Parathyroid adenoma (tissue), 2 donors: ENCODE measurements around the gene CAMK1D.

ENCODE experiments used
- H2AFZ ChIP-seq: fragments of 300-600 bp; sonication (generic); one replicate; pipeline ENCODE4 v1.7.0; 2017; ENCODE audit warnings: antibody characterized with exemption, mild to moderate bottlenecking
- H3K27ac ChIP-seq: fragments of 300-600 bp; sonication (generic); one replicate; pipeline ENCODE4 v1.7.0; 2017
- H3K27me3 ChIP-seq: fragments of 300-600 bp; sonication (generic); one replicate; pipeline ENCODE4 v1.7.0; 2017; ENCODE audit warnings: low read length; ENCODE audit not compliant: control insufficient read depth, insufficient read depth
- H3K36me3 ChIP-seq: fragments of 300-600 bp; sonication (generic); one replicate; pipeline ENCODE4 v1.7.0; 2017; ENCODE audit warnings: low read length; ENCODE audit not compliant: control insufficient read depth, insufficient read depth
- H3K4me1 ChIP-seq: fragments of 300-600 bp; sonication (generic); one replicate; pipeline ENCODE4 v1.7.0; 2017; ENCODE audit warnings: control low read depth
- H3K4me2 ChIP-seq: fragments of 300-600 bp; sonication (generic); one replicate; pipeline ENCODE4 v1.7.0; 2017; ENCODE audit warnings: low read length
- H3K4me3 ChIP-seq: fragments of 300-600 bp; sonication (generic); one replicate; pipeline ENCODE4 v1.7.0; 2017; ENCODE audit warnings: low read depth, low read length
- H3K79me2 ChIP-seq: fragments of 300-600 bp; sonication (generic); one replicate; pipeline ENCODE4 v1.7.0; 2017; ENCODE audit warnings: control low read depth
- H3K9ac ChIP-seq: fragments of 300-600 bp; sonication (generic); one replicate; pipeline ENCODE4 v1.7.0; 2017; ENCODE audit warnings: mild to moderate bottlenecking
- H3K9me3 ChIP-seq: fragments of 300-600 bp; sonication (generic); one replicate; pipeline ENCODE4 v1.7.0; 2017; ENCODE audit warnings: low read length; ENCODE audit not compliant: control insufficient read depth
- TF ChIP-seq, protein P1 (sequence below): fragments of 300-600 bp; sonication (generic); IDR thresholded peaks from one replicate; pipeline ENCODE4 v1.7.0; 2017; ENCODE audit warnings: antibody characterized with exemption, mild to moderate bottlenecking
- donor health status: primary hyperparathyroidism.

CAMK1D gene

DNA sequence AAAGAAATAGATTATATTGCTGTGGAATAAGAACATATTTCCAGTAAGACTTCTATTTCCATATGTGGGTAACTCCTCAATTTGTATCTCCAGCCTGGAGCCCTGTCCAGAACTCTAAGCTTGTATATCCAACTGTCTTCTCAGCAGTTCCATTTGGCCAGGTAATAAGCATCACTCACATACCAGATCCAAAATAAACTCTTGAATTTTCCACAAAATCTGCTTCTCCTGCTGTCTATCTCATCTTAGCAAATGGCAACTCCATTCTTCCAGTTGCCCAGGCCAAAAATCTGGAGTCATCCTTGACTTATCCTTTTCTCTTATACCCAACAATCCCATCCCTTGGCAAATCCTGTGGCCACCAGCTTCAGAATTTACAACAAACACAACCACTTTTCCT, 325.8 kb downstream of the CAMK1D start:
- Histone ChIP-seq H3K9ac (no peak overlapping the region), H3K36me3 (no peaks in the 10 kb centered on the region), H3K4me3 (no peak overlapping the region), H3K4me2 (no peak overlapping the region), H3K79me2 (no peaks in the 10 kb centered on the region), H3K9me3 (no peaks in the 10 kb centered on the region), H3K27me3 (no peaks in the 10 kb centered on the region), H3K27ac (no peak overlapping the region), H2AFZ (no peak overlapping the region), H3K4me1 (no peaks in the 10 kb centered on the region)
- TF ChIP-seq, protein P1, sequence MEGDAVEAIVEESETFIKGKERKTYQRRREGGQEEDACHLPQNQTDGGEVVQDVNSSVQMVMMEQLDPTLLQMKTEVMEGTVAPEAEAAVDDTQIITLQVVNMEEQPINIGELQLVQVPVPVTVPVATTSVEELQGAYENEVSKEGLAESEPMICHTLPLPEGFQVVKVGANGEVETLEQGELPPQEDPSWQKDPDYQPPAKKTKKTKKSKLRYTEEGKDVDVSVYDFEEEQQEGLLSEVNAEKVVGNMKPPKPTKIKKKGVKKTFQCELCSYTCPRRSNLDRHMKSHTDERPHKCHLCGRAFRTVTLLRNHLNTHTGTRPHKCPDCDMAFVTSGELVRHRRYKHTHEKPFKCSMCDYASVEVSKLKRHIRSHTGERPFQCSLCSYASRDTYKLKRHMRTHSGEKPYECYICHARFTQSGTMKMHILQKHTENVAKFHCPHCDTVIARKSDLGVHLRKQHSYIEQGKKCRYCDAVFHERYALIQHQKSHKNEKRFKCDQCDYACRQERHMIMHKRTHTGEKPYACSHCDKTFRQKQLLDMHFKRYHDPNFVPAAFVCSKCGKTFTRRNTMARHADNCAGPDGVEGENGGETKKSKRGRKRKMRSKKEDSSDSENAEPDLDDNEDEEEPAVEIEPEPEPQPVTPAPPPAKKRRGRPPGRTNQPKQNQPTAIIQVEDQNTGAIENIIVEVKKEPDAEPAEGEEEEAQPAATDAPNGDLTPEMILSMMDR, result no peak

DNA sequence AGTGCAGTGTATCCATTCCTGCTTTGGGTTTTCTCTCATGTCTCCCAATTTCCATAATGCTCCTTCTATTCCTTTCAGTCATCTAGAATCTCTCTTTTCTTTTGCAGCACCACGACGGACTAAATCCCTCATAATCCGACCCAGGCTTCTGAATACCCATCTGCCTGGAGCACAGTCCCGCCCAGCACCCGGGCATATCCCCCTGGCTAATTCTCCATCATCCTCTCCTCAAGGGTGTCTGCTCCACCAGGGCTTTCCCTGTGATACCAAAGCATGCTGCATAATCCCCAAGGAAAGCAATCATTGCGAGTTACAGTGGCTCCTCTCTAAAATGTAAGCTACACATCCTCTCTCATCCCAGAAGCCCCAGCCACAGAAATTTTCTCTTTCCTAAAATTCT, 330.3 kb downstream of the CAMK1D start:
- no peaks in the 10 kb centered on the region for H3K36me3 ChIP-seq
- H3K4me1 ChIP-seq, result no peaks in the 10 kb centered on the region
- no peak overlapping the region for H3K4me3 ChIP-seq
- H3K27me3 ChIP-seq, result no peaks in the 10 kb centered on the region
- no peak overlapping the region for H3K27ac ChIP-seq
- no peak overlapping the region for H3K9ac ChIP-seq
- H3K79me2 ChIP-seq, result no peaks in the 10 kb centered on the region
- H2AFZ ChIP-seq, result no peak overlapping the region
- H3K9me3 ChIP-seq, result no peaks in the 10 kb centered on the region
- TF ChIP-seq, protein P1, result no peak
- no peak overlapping the region for H3K4me2 ChIP-seq

DNA sequence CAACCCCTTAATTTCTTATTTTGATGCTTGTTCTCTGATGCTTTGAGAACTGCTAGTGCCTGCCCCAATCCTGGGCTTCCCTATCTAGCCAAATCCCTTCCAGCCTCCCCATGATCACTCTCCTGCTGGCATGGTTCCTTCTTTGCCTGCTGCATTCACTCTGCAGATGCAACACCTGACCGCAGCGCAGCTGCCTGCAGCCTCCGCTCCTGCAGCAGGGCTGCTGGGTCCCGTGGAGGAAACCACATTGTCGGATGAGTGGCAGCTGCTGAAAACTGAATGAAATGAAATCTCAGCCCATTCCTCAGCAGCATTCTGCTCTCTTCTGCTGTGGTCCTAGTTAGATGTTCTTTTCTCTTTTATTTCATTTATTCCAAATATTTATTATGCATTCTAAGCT, 331.9 kb downstream of the CAMK1D start:
- Histone ChIP-seq H3K27me3 (no peaks in the 10 kb centered on the region), H3K27ac (no peak overlapping the region), H3K4me1 (no peaks in the 10 kb centered on the region), H3K9ac (no peak overlapping the region), H2AFZ (no peak overlapping the region), H3K4me3 (no peak overlapping the region), H3K79me2 (no peaks in the 10 kb centered on the region), H3K9me3 (no peaks in the 10 kb centered on the region), H3K4me2 (no peak overlapping the region), H3K36me3 (no peaks in the 10 kb centered on the region)
- TF ChIP-seq, protein P1, result no peak

DNA sequence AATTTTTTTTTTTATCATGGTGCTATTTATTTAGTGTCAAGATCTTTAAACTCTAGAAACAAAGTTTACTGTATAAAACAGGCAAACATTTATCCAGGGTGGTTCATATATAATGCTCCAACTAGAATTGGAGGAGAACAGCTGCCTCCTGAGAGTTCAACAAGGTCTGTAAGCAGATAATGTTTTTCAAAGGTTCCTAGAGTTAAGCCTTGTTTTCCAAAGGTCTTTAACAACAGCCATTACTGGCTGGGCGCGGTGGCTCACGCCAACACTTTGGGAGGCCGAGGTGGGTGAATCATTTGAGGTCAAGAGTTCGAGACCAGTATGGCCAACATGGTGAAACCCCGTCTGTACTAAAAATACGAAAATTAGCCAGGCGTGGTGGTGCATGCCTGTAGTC, 335.4 kb downstream of the CAMK1D start:
- Histone ChIP-seq H2AFZ (no peak overlapping the region), H3K9ac (no peak overlapping the region), H3K79me2 (no peaks in the 10 kb centered on the region), H3K4me3 (no peak overlapping the region), H3K27ac (no peak overlapping the region), H3K36me3 (no peaks in the 10 kb centered on the region), H3K4me2 (no peak overlapping the region), H3K9me3 (no peaks in the 10 kb centered on the region), H3K4me1 (no peaks in the 10 kb centered on the region), H3K27me3 (no peaks in the 10 kb centered on the region)
- TF ChIP-seq, protein P1, result no peak

DNA sequence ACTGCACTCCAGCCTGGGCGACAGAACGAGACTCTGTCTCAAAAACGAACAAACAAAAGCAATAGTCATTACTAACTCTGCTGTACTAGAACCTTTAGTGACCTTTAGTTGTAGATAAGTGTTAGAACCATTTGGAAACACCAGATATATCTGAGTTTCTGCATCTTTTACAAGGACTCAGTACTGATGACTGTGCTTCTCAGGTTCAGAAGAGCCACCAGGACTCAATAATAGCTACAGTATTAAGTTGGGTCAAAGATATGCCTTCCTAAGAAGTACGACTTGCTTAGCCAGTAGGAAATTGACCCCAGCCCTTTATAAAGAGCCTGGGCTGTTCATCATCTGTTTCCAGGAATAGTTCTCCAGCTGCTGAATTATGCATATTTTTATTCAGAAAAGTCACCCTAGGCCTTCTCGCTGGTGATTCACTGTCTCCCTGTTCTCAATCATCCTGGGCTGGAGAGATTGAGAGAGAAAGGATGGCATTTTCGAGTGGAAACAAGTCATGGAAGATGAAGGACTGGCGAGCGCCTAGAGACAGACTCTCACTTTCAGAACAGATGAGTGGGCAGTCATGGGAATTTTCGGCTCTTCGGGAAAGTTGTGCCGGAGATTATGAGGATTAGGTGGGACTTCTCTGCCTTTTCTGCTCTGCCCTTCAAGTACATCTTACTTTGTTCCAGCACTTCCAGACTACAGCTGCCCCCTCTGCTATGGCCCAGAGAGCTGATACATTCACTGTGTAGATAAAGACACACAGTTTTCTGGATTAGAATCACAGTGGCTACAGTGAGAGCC, 336.1 kb downstream of the CAMK1D start:
- H3K4me2 ChIP-seq, result no peak overlapping the region
- H3K4me1 ChIP-seq, result no peaks in the 10 kb centered on the region
- TF ChIP-seq, protein P1, result no peak
- H3K4me3 ChIP-seq, result no peak overlapping the region
- H2AFZ ChIP-seq, result no peak overlapping the region
- H3K9ac ChIP-seq, result no peak overlapping the region
- H3K36me3 ChIP-seq, result no peaks in the 10 kb centered on the region
- no peaks in the 10 kb centered on the region for H3K9me3 ChIP-seq
- no peaks in the 10 kb centered on the region for H3K79me2 ChIP-seq
- no peaks in the 10 kb centered on the region for H3K27me3 ChIP-seq
- H3K27ac ChIP-seq, result no peak overlapping the region
